GM23338 (cell line): ENCODE results near the gene MRPS5. TPM values are rescaled to one million over a fixed set of nuclear protein-coding genes. Genes with fewer than 3 reads are reported as not detected.

Experiments
- ATAC-seq: fragments of 200-7000 bp; cut with Tn5 transposase; 3 replicates; pipeline ENCODE4 v1.9.1; 2020
- DNase-seq: peaks from one replicate; pipeline ENCODE4 v3.0.0-alpha.2; 2015; ENCODE audit warnings: low spot score
- H2AFZ ChIP-seq: fragments of 200-600 bp; sonication (generic); 2 replicates; pipeline ENCODE4 v1.8.0; 2016; ENCODE audit warnings: antibody characterized with exemption, mild to moderate bottlenecking, moderate library complexity
- H3F3A ChIP-seq: fragments of 200-600 bp; sonication (generic); replicated peaks from 2 replicates; pipeline ENCODE4 v1.8.0; 2017; ENCODE audit warnings: antibody characterized with exemption, mixed run types, low read depth
- H3K27ac ChIP-seq: fragments of 200-600 bp; sonication (generic); 2 replicates; pipeline ENCODE4 v1.6.1; 2016; ENCODE audit warnings: low read depth
- H3K27me3 ChIP-seq: fragments of 200-600 bp; sonication (generic); 2 replicates; pipeline ENCODE4 v1.8.0; 2016; ENCODE audit warnings: mild to moderate bottlenecking, mixed run types, moderate library complexity; ENCODE audit not compliant: insufficient read depth
- H3K36me3 ChIP-seq: fragments of 200-600 bp; sonication (generic); 2 replicates; pipeline ENCODE4 v1.8.0; 2016; ENCODE audit warnings: mild to moderate bottlenecking; ENCODE audit not compliant: insufficient read depth
- H3K4me1 ChIP-seq: fragments of 200-600 bp; sonication (generic); 2 replicates; pipeline ENCODE4 v1.8.0; 2016; ENCODE audit warnings: mild to moderate bottlenecking, moderate library complexity; ENCODE audit not compliant: insufficient read depth
- H3K4me2 ChIP-seq: fragments of 200-600 bp; sonication (generic); 2 replicates; pipeline ENCODE4 v1.7.1; 2017; ENCODE audit warnings: mixed run types
- H3K4me3 ChIP-seq: fragments of 200-600 bp; sonication (generic); 2 replicates; pipeline ENCODE4 v1.6.1; 2016; ENCODE audit warnings: mixed run types
- H3K79me2 ChIP-seq: fragments of 200-600 bp; sonication (generic); replicated peaks from 2 replicates; pipeline ENCODE4 v1.8.0; 2017; ENCODE audit warnings: mild to moderate bottlenecking; ENCODE audit not compliant: insufficient read depth
- H3K9me2 ChIP-seq: fragments of 200-600 bp; sonication (generic); 2 replicates; pipeline ENCODE4 v1.8.0; 2017; ENCODE audit not compliant: insufficient read depth
- H4K20me1 ChIP-seq: fragments of 200-600 bp; sonication (generic); replicated peaks from 2 replicates; pipeline ENCODE4 v1.8.0; 2017; ENCODE audit warnings: mild to moderate bottlenecking; ENCODE audit not compliant: insufficient read depth
- H3K27ac Mint-ChIP-seq: 2 replicates; pipeline ENCODE4 v1.8.0; 2020; ENCODE audit warnings: inconsistent platforms, mild to moderate bottlenecking, moderate library complexity, mixed read lengths
- H3K27me3 Mint-ChIP-seq: 3 replicates; pipeline ENCODE4 v1.8.0; 2022; ENCODE audit warnings: low read depth, mild to moderate bottlenecking, moderate library complexity, mixed read lengths, inconsistent platforms; ENCODE audit not compliant: insufficient read depth, poor library complexity
- H3K36me3 Mint-ChIP-seq: 3 replicates; pipeline ENCODE4 v1.8.0; 2021; ENCODE audit warnings: low read depth, mild to moderate bottlenecking, inconsistent platforms, moderate library complexity, mixed read lengths
- H3K4me1 Mint-ChIP-seq: 3 replicates; pipeline ENCODE4 v1.8.0; 2020; ENCODE audit warnings: mild to moderate bottlenecking, inconsistent platforms, mixed read lengths
- H3K4me3 Mint-ChIP-seq: 3 replicates; pipeline ENCODE4 v1.8.0; 2021; ENCODE audit warnings: moderate library complexity, mild to moderate bottlenecking, inconsistent platforms, mixed read lengths
- H3K9me3 Mint-ChIP-seq: 3 replicates; pipeline ENCODE4 v1.8.0; 2020; ENCODE audit warnings: moderate library complexity, mild to moderate bottlenecking, inconsistent platforms, mixed read lengths
- CREB1 ChIP-seq: fragments of 250-450 bp; sonication (Bioruptor Pico); IDR thresholded peaks from 2 replicates; pipeline ENCODE4 v1.5.0; 2020; ENCODE audit warnings: low read depth, mild to moderate bottlenecking, moderate library complexity
- CTCF ChIP-seq, 2 experiments: fragments of 200-600 bp in 1 of 2; sonication (generic) in 1 of 2; conservative IDR thresholded peaks; 2 replicates each; pipeline versions ENCODE4 v1.5.1 to v1.6.1; 2016 to 2017; ENCODE audit warnings: antibody characterized with exemption in 2 of 2, low read depth in 2 of 2, mild to moderate bottlenecking in 2 of 2, moderate library complexity in 1 of 2
- EZH2 ChIP-seq: fragments of 200-600 bp; sonication (generic); IDR thresholded peaks from one replicate; pipeline ENCODE4 v1.8.0; 2017; ENCODE audit warnings: antibody characterized with exemption, mild to moderate bottlenecking, low read depth; ENCODE audit not compliant: unreplicated experiment
- EZH2phosphoT487 ChIP-seq: fragments of 200-600 bp; sonication (generic); IDR thresholded peaks from one replicate; pipeline ENCODE4 v1.8.1; 2018; ENCODE audit warnings: antibody characterized with exemption; ENCODE audit not compliant: unreplicated experiment
- JUNB ChIP-seq: IDR thresholded peaks from one replicate; pipeline ENCODE4 v1.6.1; 2016; ENCODE audit warnings: antibody characterized with exemption; ENCODE audit not compliant: unreplicated experiment
- NANOG ChIP-seq: IDR thresholded peaks from 2 replicates; pipeline ENCODE4 v1.6.1; 2016; ENCODE audit warnings: antibody characterized with exemption, borderline replicate concordance
- POLR2AphosphoS5 ChIP-seq: IDR thresholded peaks from 2 replicates; pipeline ENCODE4 v1.6.1; 2016; ENCODE audit warnings: antibody characterized with exemption, low read depth
- REST ChIP-seq: IDR thresholded peaks from one replicate; pipeline ENCODE4 v1.6.1; 2018; ENCODE audit warnings: antibody characterized with exemption; ENCODE audit not compliant: unreplicated experiment
- STAT1 ChIP-seq: IDR thresholded peaks from one replicate; pipeline ENCODE4 v1.6.1; 2016; ENCODE audit warnings: antibody characterized with exemption; ENCODE audit not compliant: unreplicated experiment
- ZNF114 ChIP-seq: fragments of 250-450 bp; sonication (Bioruptor Pico); IDR thresholded peaks from 2 replicates; pipeline ENCODE4 v1.5.0; 2020; ENCODE audit warnings: mild to moderate bottlenecking, moderate library complexity
- ZNF331 ChIP-seq: fragments of 250-450 bp; sonication (Bioruptor Pico); IDR thresholded peaks from 2 replicates; pipeline ENCODE4 v1.5.0; 2020; ENCODE audit warnings: low read depth, mild to moderate bottlenecking, moderate library complexity
- ZNF462 ChIP-seq: fragments of 250-450 bp; sonication (Bioruptor Pico); IDR thresholded peaks from 2 replicates; pipeline ENCODE4 v1.5.0; 2020; ENCODE audit warnings: mild to moderate bottlenecking, moderate library complexity
- polyA plus RNA-seq: library from polyadenylated mRNA; unstranded; fragments of >200 nt; fragmentation: Nextera tagmentation; extraction: Ambion mirVana; gene quantifications from 2 replicates; pipeline ENCODE4 v1.2.1, GENCODE V29; 2016
- total RNA-seq: library from RNA; depleted of rRNA; stranded (reverse); fragments of >200 nt; shearing (Covaris generic); gene quantifications from 2 replicates; pipeline ENCODE4 v1.2.3, GENCODE V29; 2014
- TF ChIP-seq, protein P1 (sequence below): IDR thresholded peaks from 2 replicates; pipeline ENCODE4 v1.6.1; 2016; ENCODE audit warnings: antibody characterized with exemption

MRPS5 gene
- total and polyA plus RNA-seq, 2 experiments from 2014 or later = 51.9 to 79.0 TPM

GRCh38 chr2:95037384-95037839 is 84.2 kb downstream of the MRPS5 start:
- H3K4me2 ChIP-seq = no peak overlapping the region
- no peaks in the 10 kb centered on the region; the same call in 1 of the 2 replicates for H3K27me3 ChIP-seq
- DNase-seq (no peak), ATAC-seq (no peak)
- Mint-ChIP-seq H3K9me3 (peaks cover 11% of the 10 kb centered on the region), H3K36me3 (peaks cover 11% of the 10 kb centered on the region; the same call in 1 of the 3 replicates), H3K4me1 (peaks cover 7% of the 10 kb centered on the region), H3K27me3 (peaks cover 19% of the 10 kb centered on the region), H3K4me3 (no peak overlapping the region), H3K27ac (no peak overlapping the region)
- H3K79me2 ChIP-seq = no peaks in the 10 kb centered on the region
- no peaks in the 10 kb centered on the region for H4K20me1 ChIP-seq
- H3K4me3 ChIP-seq = no peak overlapping the region
- no peaks in the 10 kb centered on the region for H3K9me2 ChIP-seq
- H3K36me3 ChIP-seq = no peaks in the 10 kb centered on the region
- H3F3A ChIP-seq = no peaks in the 10 kb centered on the region
- H3K4me1 ChIP-seq = no peaks in the 10 kb centered on the region
- no peak overlapping the region for H2AFZ ChIP-seq
- no peak overlapping the region for H3K27ac ChIP-seq
- TF ChIP-seq STAT1 (no peak), ZNF331 (no peak), EZH2phosphoT487 (no peak), POLR2AphosphoS5 (no peak), ZNF462 (CRISPR knock-in tag) (no peak), CREB1 (CRISPR knock-in tag) (no peak), REST (no peak), EZH2 (no peak), JUNB (no peak), NANOG (no peak), ZNF114 (CRISPR knock-in tag) (no peak), CTCF (conservative IDR thresholded peaks at IDR 0.05; ENCODE audit: low read depth in 2 of 2) (no peak)
- TF ChIP-seq, protein P1, sequence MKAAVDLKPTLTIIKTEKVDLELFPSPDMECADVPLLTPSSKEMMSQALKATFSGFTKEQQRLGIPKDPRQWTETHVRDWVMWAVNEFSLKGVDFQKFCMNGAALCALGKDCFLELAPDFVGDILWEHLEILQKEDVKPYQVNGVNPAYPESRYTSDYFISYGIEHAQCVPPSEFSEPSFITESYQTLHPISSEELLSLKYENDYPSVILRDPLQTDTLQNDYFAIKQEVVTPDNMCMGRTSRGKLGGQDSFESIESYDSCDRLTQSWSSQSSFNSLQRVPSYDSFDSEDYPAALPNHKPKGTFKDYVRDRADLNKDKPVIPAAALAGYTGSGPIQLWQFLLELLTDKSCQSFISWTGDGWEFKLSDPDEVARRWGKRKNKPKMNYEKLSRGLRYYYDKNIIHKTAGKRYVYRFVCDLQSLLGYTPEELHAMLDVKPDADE = no peak
